Stimulated activated CD4-positive, alpha-beta T cell treated with anti-CD3 and anti-CD28 coated beads, TNF-alpha, amount 100 ng/mL, for 24 hours (primary cell): ENCODE measurements around the gene RSPH1.

Experiments
- DNase-seq, 3 experiments: peaks; one replicate each; pipeline ENCODE4 v3.0.0-alpha.2; 2020; ENCODE audit warnings: low read depth in 3 of 3

Gene RSPH1

DNA sequence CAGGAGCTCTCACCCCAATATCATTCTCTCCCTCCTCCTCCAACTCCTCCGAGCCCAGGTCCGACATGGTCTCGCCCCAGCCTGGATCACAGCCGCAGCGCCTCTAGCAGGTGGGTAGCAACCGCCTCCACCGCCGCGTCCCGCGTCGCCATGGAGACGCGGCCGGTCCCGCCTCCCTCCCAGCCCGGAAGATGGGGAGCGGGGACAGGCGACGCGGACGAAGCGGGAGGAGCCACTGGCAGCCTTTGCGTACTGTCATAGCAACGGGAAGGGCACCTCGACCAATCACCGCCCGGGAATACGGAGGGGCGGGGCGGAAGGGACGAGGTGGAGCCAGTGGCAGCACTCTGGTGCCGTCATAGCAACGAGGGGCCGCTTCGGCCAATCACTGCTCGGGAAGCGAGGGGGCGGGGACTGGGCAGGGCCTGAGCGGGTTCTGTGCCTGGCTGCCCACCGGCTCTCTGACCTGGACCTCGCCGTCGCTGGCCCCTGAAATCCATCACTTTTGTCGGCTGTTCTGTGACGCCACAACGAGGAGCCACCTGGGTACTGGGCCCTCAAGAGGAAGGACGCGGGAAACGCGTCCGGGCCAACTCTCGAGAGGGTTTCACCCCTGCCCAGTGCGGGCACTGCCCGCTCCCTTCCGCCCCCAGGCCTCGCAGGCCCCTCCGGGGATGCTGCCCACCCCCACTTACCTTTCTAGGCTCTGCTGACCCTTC is at the start of gene RSPH1:
Gene RSPH1 (minus strand): TSS at position 105 of the 719 bp plus-strand sequence. CDS start 38 bp downstream, at position 67.
- DNase-seq = peak; percentile 99 to 100 (median 99)

DNA sequence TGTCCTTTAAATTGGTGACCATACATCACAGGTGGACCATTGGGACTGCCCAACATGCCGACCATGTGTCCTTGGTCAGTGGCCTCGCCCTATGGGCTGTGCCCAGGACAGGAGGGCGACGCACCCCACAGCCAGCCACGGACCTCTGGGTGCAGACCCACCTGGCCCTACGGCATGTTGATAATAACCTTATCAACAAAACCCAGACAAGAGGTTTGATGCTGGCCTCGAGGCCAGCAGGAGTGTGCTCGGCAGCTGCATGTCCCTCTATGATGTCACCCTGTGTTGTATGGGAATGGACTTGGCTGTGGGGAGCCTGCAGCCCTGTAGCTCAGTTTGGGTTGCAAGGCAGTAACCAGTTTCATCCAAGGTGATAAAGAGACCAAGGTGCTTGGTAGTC is 49.7 kb upstream of the RSPH1 start:
- DNase-seq = no peak

GRCh38 chr21:42545317-42545716 is 49.3 kb upstream of the RSPH1 start:
- DNase-seq = no peak

- DNase-seq = no peak
These were observed 48.5 kb upstream of the RSPH1 start for GRCh38 chr21:42544544-42544943.

- DNase-seq = no peak
These were observed 47.3 kb upstream of the RSPH1 start for GRCh38 chr21:42543106-42543847.

- no peak for DNase-seq
These were observed 46.6 kb upstream of the RSPH1 start for GRCh38 chr21:42542596-42542995.

DNA sequence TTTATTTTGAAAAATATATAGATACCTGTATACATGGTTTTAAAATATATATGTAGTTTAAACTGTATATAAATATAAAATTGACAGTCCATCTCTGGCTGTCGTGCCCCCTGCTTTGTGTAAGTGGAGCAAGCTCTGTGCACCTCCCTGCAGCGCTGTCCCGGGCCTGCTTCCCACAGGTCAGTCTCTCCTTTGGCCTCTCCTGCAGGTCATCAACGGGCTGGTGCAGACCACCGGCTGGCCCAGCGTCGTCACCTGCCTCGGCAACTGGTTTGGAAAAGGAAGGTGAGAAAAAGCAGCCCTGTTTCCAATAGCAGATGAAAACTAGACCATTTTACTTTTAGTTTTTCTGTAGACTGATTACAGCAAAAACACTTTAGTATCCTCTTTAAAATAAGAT is 46.2 kb upstream of the RSPH1 start:
- DNase-seq = no peak

GRCh38 chr21:42541618-42542017 is 45.6 kb upstream of the RSPH1 start:
- no peak for DNase-seq

- no peak for DNase-seq
These were observed 45.1 kb upstream of the RSPH1 start for GRCh38 chr21:42541174-42541573.

DNA sequence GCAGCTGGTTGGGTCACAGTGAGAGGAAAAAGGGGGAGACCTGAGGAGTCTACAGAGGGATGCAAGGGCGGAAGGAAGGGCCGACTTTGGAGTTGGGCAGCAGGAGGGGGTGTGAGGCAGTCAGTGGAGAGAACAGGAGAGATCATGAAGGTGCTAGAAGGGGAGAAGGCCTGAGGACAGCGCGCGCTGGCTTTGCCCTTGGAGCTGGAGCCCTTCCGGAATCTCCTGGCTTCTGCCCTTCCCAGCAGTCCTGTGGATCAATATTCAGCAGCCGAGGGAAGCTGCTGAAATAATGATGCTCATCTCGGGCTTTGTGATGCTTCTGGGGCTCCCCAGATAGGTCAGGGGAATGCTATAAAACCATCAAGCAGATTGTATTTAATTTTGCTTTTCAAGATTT is 44.4 kb upstream of the RSPH1 start:
- DNase-seq = no peak

DNA sequence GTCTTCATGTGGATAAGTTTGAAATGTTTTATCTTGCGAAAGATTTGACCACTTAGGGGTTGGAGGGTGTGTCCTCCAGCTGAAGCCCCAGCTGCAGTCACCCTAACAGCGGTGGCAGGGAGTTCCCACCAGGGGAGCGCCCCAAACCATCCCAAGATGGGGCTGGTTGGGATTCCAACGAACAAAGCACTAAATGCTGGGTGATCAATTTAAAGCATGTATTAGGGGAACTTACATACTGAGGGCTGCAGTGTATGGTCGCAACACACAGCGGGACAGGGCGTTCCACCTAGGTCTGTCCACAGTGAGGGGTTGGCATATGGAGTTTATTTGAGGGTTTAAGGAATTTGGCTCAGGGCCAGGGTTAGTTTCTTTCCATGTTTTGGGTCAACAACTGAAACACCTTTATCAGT is 43.9 kb upstream of the RSPH1 start:
- no peak for DNase-seq

- DNase-seq = no peak
These were observed 43.3 kb upstream of the RSPH1 start for GRCh38 chr21:42539342-42539741.

- no peak for DNase-seq
These were observed 42.7 kb upstream of the RSPH1 start for GRCh38 chr21:42538479-42539275.

DNA sequence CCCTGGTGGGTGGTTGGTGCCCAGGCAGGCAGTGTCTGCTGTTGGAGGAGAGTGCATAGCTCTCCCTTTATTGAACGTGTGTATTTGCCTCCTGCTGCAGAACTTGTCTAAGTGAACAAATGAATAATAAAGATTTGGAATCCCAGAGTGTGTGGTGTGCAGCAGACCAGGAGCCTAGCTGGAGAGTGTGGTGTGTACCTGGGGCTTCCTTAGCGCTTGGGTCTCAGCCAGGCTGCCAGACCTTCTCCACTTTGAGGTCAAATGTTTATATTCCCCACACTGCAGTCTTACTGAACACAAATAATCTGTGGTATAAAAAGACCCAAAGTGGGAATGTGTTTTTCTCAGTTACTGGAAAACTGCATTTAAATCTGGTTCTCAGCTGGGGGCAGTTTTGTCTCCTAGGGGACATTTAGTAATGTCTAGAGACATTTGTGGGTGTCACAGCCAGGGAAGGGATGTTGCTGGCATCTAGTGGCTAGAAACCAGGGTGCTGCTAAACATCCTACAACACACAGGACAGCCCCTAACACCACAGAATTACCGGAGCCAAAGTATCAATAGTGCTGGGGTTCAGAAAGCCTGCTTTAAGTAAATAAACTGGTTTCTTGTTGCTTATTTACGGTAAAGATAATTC is 41.2 kb upstream of the RSPH1 start:
- DNase-seq = no peak

- DNase-seq = no peak
These were observed 40.6 kb upstream of the RSPH1 start for GRCh38 chr21:42536601-42537000.

GRCh38 chr21:42535602-42536171 is 39.7 kb upstream of the RSPH1 start:
- DNase-seq = no peak

DNA sequence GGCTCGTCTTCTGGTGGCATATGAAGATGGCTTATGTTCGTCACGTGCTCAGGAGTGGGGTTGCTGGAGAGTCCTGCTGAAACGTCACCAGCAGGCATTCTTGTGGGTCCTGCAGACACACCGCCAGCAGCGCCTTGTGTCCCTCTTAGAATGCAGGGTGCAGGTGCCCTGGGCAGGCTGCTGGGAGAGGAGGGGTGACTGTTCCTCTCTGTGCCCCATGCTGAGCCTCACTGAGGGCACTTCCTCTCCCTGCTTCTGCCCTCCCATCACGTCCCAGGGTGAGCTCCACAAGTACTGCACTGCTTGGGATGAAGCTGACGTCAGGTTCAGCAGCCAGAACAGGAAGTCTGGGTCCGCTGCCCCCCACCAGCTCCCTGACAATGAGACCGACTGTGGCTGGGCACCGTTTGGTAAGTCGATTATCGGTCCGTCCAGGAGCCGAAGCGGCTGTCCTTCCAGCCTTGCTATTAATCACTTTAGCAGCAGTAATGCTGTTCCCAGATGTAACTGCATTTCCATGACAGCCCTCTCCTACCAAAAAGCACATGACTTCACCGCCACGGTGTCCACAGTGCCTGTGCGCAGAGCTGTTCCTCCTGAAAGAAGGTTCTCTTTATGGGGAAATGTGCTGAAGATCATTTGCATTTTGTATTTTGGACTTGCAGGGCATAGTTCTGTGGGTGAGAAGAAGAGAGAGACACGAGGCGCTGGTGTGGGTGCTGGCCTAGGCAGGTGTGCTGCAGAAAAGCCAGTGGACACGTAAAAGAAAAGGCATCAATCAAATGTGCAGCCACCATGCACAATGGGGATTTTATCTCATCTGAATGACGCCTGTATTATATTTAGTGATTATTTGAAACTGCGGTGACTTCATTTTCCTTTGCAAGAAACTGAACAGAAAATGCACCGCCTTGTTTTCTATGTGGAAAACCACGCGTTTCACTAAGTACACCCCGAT is 38.7 kb upstream of the RSPH1 start:
- no peak for DNase-seq

DNA sequence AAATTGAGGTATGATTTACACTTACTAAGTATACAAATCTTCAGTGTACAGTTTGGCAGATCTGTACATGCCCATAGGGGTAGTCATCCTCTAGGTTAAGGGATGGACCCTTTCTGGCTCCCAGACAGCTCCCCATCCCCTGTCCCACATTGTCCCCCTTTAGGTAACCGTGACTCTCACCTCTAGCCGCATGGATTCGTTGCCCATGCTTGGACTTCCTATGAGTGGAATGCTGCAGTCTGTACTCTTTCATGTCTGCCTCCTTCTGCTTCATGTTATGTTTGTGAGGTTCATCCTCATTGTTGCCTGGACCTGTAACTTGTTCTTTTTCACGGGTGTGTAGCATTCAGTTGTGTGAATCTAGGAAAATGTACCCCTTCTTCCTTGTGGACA is 37.9 kb upstream of the RSPH1 start:
- no peak for DNase-seq

DNA sequence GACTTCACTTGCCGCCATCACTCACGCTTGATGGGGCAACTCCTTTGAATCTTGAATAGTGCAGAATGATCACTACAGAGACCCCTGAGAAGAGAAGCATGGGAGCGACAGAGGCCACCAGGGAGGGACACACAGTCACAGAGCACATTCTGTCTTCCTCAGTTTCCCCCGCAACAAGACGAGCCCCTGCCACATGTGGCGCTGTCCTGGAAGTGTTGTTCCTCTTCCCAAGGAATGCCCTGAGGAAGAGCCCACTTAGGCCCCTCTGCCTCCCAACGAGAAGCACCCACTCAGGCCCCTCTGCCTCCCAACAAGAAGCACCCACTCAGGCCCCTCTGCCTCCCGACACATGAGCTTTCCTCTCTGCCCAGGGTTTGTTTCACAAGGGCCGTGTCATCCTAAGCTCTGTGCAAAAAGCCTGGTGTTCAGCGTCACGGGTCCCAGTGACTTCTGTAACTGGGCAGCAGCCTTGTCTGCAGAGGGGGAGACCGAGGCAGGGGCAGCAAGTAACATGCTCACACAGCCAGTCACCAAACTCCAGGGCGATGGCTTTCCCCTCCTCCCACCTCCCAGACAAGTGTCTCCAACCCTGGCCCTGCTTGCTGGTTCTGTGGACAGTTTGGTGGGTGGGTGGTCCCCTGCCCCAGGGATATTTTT is 37.4 kb upstream of the RSPH1 start:
- DNase-seq = no peak
